GM23338 (cell line): ENCODE data around the gene MAPK1. TPM values are rescaled to one million over a fixed set of nuclear protein-coding genes. Genes with fewer than 3 reads are reported as not detected.

ENCODE experiments used
- ATAC-seq: fragments of 200-7000 bp; cut with Tn5 transposase; 3 replicates; pipeline ENCODE4 v1.9.1; 2020
- DNase-seq: peaks from one replicate; pipeline ENCODE4 v3.0.0-alpha.2; 2015; ENCODE audit warnings: low spot score
- H2AFZ ChIP-seq: fragments of 200-600 bp; sonication (generic); 2 replicates; pipeline ENCODE4 v1.8.0; 2016; ENCODE audit warnings: antibody characterized with exemption, mild to moderate bottlenecking, moderate library complexity
- H3F3A ChIP-seq: fragments of 200-600 bp; sonication (generic); replicated peaks from 2 replicates; pipeline ENCODE4 v1.8.0; 2017; ENCODE audit warnings: antibody characterized with exemption, mixed run types, low read depth
- H3K27ac ChIP-seq: fragments of 200-600 bp; sonication (generic); 2 replicates; pipeline ENCODE4 v1.6.1; 2016; ENCODE audit warnings: low read depth
- H3K27me3 ChIP-seq: fragments of 200-600 bp; sonication (generic); 2 replicates; pipeline ENCODE4 v1.8.0; 2016; ENCODE audit warnings: mild to moderate bottlenecking, mixed run types, moderate library complexity; ENCODE audit not compliant: insufficient read depth
- H3K36me3 ChIP-seq: fragments of 200-600 bp; sonication (generic); 2 replicates; pipeline ENCODE4 v1.8.0; 2016; ENCODE audit warnings: mild to moderate bottlenecking; ENCODE audit not compliant: insufficient read depth
- H3K4me1 ChIP-seq: fragments of 200-600 bp; sonication (generic); 2 replicates; pipeline ENCODE4 v1.8.0; 2016; ENCODE audit warnings: mild to moderate bottlenecking, moderate library complexity; ENCODE audit not compliant: insufficient read depth
- H3K4me2 ChIP-seq: fragments of 200-600 bp; sonication (generic); 2 replicates; pipeline ENCODE4 v1.7.1; 2017; ENCODE audit warnings: mixed run types
- H3K4me3 ChIP-seq: fragments of 200-600 bp; sonication (generic); 2 replicates; pipeline ENCODE4 v1.6.1; 2016; ENCODE audit warnings: mixed run types
- H3K79me2 ChIP-seq: fragments of 200-600 bp; sonication (generic); replicated peaks from 2 replicates; pipeline ENCODE4 v1.8.0; 2017; ENCODE audit warnings: mild to moderate bottlenecking; ENCODE audit not compliant: insufficient read depth
- H3K9me2 ChIP-seq: fragments of 200-600 bp; sonication (generic); 2 replicates; pipeline ENCODE4 v1.8.0; 2017; ENCODE audit not compliant: insufficient read depth
- H4K20me1 ChIP-seq: fragments of 200-600 bp; sonication (generic); replicated peaks from 2 replicates; pipeline ENCODE4 v1.8.0; 2017; ENCODE audit warnings: mild to moderate bottlenecking; ENCODE audit not compliant: insufficient read depth
- H3K27ac Mint-ChIP-seq: 2 replicates; pipeline ENCODE4 v1.8.0; 2020; ENCODE audit warnings: inconsistent platforms, mild to moderate bottlenecking, moderate library complexity, mixed read lengths
- H3K27me3 Mint-ChIP-seq: 3 replicates; pipeline ENCODE4 v1.8.0; 2022; ENCODE audit warnings: low read depth, mild to moderate bottlenecking, moderate library complexity, mixed read lengths, inconsistent platforms; ENCODE audit not compliant: insufficient read depth, poor library complexity
- H3K36me3 Mint-ChIP-seq: 3 replicates; pipeline ENCODE4 v1.8.0; 2021; ENCODE audit warnings: low read depth, mild to moderate bottlenecking, inconsistent platforms, moderate library complexity, mixed read lengths
- H3K4me1 Mint-ChIP-seq: 3 replicates; pipeline ENCODE4 v1.8.0; 2020; ENCODE audit warnings: mild to moderate bottlenecking, inconsistent platforms, mixed read lengths
- H3K4me3 Mint-ChIP-seq: 3 replicates; pipeline ENCODE4 v1.8.0; 2021; ENCODE audit warnings: moderate library complexity, mild to moderate bottlenecking, inconsistent platforms, mixed read lengths
- H3K9me3 Mint-ChIP-seq: 3 replicates; pipeline ENCODE4 v1.8.0; 2020; ENCODE audit warnings: moderate library complexity, mild to moderate bottlenecking, inconsistent platforms, mixed read lengths
- CREB1 ChIP-seq: fragments of 250-450 bp; sonication (Bioruptor Pico); IDR thresholded peaks from 2 replicates; pipeline ENCODE4 v1.5.0; 2020; ENCODE audit warnings: low read depth, mild to moderate bottlenecking, moderate library complexity
- CTCF ChIP-seq, 2 experiments: fragments of 200-600 bp in 1 of 2; sonication (generic) in 1 of 2; conservative IDR thresholded peaks; 2 replicates each; pipeline versions ENCODE4 v1.5.1 to v1.6.1; 2016 to 2017; ENCODE audit warnings: antibody characterized with exemption in 2 of 2, low read depth in 2 of 2, mild to moderate bottlenecking in 2 of 2, moderate library complexity in 1 of 2
- ETS1 ChIP-seq: IDR thresholded peaks from 2 replicates; pipeline ENCODE4 v1.6.1; 2016; ENCODE audit warnings: antibody characterized with exemption
- EZH2 ChIP-seq: fragments of 200-600 bp; sonication (generic); IDR thresholded peaks from one replicate; pipeline ENCODE4 v1.8.0; 2017; ENCODE audit warnings: antibody characterized with exemption, mild to moderate bottlenecking, low read depth; ENCODE audit not compliant: unreplicated experiment
- EZH2phosphoT487 ChIP-seq: fragments of 200-600 bp; sonication (generic); IDR thresholded peaks from one replicate; pipeline ENCODE4 v1.8.1; 2018; ENCODE audit warnings: antibody characterized with exemption; ENCODE audit not compliant: unreplicated experiment
- STAT1 ChIP-seq: IDR thresholded peaks from one replicate; pipeline ENCODE4 v1.6.1; 2016; ENCODE audit warnings: antibody characterized with exemption; ENCODE audit not compliant: unreplicated experiment
- ZNF331 ChIP-seq: fragments of 250-450 bp; sonication (Bioruptor Pico); IDR thresholded peaks from 2 replicates; pipeline ENCODE4 v1.5.0; 2020; ENCODE audit warnings: low read depth, mild to moderate bottlenecking, moderate library complexity
- ZNF462 ChIP-seq: fragments of 250-450 bp; sonication (Bioruptor Pico); IDR thresholded peaks from 2 replicates; pipeline ENCODE4 v1.5.0; 2020; ENCODE audit warnings: mild to moderate bottlenecking, moderate library complexity
- polyA plus RNA-seq: library from polyadenylated mRNA; unstranded; fragments of >200 nt; fragmentation: Nextera tagmentation; extraction: Ambion mirVana; gene quantifications from 2 replicates; pipeline ENCODE4 v1.2.1, GENCODE V29; 2016
- total RNA-seq: library from RNA; depleted of rRNA; stranded (reverse); fragments of >200 nt; shearing (Covaris generic); gene quantifications from 2 replicates; pipeline ENCODE4 v1.2.3, GENCODE V29; 2014

Gene MAPK1
- total and polyA plus RNA-seq, 2 experiments from 2014 or later, result 17.4 to 77.5 TPM

GRCh38 chr22:21741790-21742189 lies 125.7 kb downstream of the MAPK1 start (continued):
- TF ChIP-seq ZNF462 (CRISPR knock-in tag) (no peak), EZH2phosphoT487 (no peak), CTCF (conservative IDR thresholded peaks at IDR 0.05; ENCODE audit: low read depth in 2 of 2) (no peak)

- Histone ChIP-seq H3F3A (no peaks in the 10 kb centered on the region), H3K36me3 (no peaks in the 10 kb centered on the region), H3K4me1 (peaks cover 8% of the 10 kb centered on the region; the same call in 1 of the 2 replicates), H3K4me3 (no peak overlapping the region), H3K27me3 (peaks cover 19% of the 10 kb centered on the region), H4K20me1 (no peaks in the 10 kb centered on the region), H3K9me2 (no peaks in the 10 kb centered on the region), H3K4me2 (no peak overlapping the region), H3K27ac (no peak overlapping the region), H3K79me2 (no peaks in the 10 kb centered on the region), H2AFZ (no peak overlapping the region)
- H3K9me3 Mint-ChIP-seq, result no peaks in the 10 kb centered on the region
- no peaks in the 10 kb centered on the region; the same call in 2 of the 3 replicates for H3K36me3 Mint-ChIP-seq
- H3K27me3 Mint-ChIP-seq, result peaks cover 24% of the 10 kb centered on the region
- DNase-seq, result no peak
- H3K27ac Mint-ChIP-seq, result 0 out of 2 replicates have a peak overlapping the region, but pooled peaks have one; percentile 38
- no peak for ATAC-seq
- H3K4me1 Mint-ChIP-seq, result peaks cover 10% of the 10 kb centered on the region; the same call in 2 of the 3 replicates
- H3K4me3 Mint-ChIP-seq, result no peak overlapping the region
- no peak for TF ChIP-seq EZH2
- TF ChIP-seq ETS1, result no peak
- no peak for TF ChIP-seq CTCF (conservative IDR thresholded peaks at IDR 0.05; ENCODE audit: low read depth in 2 of 2)
- TF ChIP-seq CREB1 (CRISPR knock-in tag), result no peak
- TF ChIP-seq STAT1, result no peak
- TF ChIP-seq ZNF331 (CRISPR knock-in tag), result no peak
- no peak for TF ChIP-seq EZH2phosphoT487
Observed at GRCh38 chr22:21741059-21741458, 126.4 kb downstream of the MAPK1 start.
